HG02852 (cell line): Measurements from ENCODE around the gene MASP2.
"Not testable (repeated sequence)": the region's sequence is repeated elsewhere in the genome, so short reads cannot be mapped to it uniquely, and the experiment has no call there.

Experiments used
- ATAC-seq: cut with Tn5 transposase; IDR thresholded peaks from one replicate; pipeline ENCODE4 v1.9.1; 2021; ENCODE audit warnings: mild to moderate bottlenecking, moderate library complexity; ENCODE audit not compliant: unreplicated experiment

The MASP2 gene

DNA sequence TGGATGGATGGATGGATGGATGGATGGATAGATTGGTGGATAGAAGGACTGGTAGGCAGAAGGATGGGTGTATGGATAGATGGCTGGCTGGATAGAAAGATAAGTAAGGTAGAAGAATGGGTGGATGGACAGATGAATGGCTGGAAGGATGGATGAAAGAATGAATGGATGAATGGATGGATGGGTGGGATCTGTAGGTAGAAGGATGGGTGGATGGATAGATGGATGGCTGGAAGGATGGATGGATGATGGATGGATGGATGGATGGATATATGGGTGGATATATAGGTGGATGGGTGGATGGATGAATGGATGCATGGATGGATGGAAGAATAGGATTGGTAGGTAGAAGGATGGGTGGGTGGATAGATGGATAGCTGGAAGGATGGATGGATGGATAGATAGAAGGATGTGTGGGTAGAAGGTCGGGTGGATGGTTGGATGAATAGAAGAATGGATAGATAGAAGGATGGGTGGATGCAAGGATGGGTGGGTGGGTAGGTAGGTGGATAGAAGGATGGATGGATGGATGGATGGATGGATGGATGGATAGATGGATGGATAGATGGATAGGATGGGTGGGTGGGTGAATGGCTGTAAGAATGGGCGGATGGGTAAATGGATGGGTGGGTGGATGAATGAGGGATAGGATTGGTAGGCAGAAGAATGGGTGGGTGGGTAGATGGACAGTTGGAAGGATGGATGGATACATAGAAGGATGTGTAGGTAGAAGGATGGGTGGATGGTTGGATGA is 7.5 kb downstream of the MASP2 start:
- no peak for ATAC-seq

DNA sequence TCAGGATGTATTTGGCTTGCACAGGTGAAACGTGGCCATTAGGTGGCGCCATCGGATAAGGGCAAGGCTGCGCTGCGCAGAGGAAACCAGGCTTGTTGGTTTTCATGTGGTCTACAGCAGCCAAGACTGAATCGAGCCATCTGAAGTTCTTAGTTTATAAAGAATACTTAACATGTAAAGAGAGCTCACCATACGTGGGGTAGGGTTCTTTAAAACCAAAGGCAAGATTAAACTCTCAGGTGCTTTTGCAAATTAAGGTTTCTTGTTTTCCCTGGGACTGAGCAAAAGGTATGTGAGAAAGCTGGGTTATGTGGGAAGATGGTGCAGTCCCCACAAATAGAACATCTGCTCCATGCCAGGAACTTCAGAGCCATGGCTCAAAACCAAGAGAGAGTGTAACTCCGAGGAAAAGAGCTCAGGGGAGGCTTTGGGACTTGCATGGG is 9.3 kb downstream of the MASP2 start:
- no peak for ATAC-seq

DNA sequence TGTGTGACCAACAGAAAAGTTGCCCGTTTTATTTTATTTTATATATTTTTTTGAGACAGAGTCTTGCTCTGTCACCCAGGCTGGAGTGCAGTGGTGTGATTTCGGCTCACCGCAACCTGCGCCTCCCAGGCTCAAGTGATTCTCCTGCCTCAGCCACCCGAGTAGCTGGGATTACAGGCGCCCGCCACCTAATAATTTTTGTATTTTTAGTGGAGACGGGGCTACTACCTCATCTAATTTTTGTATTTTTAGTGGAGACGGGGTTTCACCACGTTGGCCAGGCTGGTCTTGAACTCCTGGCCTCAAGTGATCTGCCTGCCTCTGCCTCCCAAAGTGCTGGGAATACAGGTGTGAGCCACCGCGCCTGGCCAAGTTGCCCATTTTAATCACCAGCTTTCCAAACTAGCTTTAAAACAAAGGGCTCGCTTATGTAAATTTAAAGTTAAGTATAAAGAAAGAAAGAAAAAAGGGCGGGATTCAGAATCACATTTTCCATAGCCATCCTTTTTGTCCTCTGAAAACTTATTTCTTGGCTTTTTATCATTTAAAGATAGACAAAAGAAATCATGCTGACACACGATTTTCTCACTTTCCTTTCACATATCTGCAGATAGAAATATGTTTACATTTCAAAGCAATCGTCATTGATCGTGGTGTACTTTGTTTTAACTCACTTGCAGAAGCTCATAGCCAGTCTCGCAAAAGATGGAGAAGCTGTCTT is 9.9 kb downstream of the MASP2 start:
- ATAC-seq, result not testable (repeated sequence)

DNA sequence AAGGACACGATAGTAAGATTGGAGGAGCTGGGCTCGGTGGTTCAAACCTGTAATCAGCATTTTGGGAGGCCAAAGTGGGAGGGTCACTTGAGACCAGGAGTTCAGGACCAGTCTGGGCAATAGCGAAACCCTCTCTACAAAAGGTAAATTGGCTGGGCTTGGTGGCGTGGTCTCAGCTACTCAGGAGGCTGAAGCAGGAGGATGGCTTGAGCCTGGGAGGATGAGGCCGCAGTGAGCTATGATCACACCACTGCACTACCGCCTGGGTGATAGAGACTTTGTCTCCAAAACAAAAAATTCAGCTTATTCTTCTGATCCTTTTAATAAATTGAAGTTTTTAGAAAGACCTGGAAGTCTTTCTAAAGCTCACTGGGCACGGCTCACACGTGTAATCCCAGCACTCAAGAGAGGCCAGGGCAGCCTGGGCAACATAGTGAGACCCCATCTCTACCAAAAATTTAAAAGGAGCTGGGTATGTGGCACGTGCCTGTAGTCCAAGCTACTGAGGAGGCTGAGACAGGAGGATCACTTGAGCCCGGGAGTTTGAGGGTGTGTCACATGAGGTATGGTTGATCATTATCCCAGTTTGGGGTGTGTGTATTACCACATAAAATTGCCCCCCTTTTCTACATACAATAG is 15.3 kb downstream of the MASP2 start:
- ATAC-seq, result no peak

DNA sequence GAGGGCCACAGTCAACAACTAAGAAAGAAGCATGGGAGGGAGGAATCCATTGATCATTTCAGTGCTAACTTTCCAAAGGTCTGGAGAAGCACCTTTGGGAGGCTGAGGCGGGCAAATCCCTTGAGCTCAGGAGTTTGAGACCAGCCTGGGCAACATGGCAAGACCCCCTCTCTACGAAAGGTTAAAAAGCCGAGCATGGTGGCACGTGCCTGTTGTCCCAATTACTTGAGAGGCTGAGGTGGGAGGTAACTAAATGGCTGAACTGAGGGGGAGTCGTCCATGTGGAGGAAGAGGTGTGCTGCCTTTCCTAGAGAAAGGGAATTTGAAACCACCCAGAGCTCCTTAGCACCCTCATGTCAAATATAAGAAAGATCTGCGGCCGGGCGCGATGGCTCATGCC is 16.2 kb downstream of the MASP2 start:
- ATAC-seq, result no peak

DNA sequence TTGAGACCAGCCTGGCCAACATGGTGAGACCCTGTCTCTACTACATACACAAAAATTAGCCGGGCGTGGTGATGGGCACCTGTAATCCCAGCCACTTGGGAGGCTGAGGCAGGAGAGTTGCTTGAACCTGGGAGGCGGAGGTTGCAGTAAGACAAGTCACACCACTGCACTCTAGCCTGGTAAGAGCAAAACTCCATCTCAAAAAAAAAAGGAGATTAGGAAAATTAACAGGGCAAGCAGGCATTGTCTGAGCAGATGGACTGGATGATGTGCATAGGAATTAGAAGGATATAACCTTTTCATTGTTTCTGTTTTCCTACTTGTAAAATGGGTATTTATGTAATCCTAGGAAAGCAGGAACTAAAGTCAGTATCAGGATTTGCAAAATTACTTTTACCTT is 19.0 kb downstream of the MASP2 start:
- ATAC-seq, result no peak

DNA sequence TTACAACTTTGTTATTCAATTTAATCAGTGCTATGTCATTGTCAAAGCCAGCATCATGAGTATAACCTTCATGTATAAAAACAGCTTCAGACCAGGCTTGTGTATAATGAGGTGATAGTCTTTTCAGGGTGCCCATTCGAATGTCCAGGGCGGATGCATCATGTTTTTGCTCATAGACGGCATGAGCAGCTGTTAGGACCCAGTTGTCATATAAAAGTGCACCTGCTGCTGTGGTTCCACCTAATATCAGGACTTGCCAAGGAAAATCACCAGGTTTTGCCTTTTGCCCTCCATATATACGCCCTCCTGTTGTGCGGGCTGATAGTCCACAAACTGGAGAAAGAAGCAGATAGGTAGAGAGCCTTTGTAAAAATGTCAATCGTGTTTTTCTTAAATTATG is 19.7 kb downstream of the MASP2 start:
- no peak for ATAC-seq

DNA sequence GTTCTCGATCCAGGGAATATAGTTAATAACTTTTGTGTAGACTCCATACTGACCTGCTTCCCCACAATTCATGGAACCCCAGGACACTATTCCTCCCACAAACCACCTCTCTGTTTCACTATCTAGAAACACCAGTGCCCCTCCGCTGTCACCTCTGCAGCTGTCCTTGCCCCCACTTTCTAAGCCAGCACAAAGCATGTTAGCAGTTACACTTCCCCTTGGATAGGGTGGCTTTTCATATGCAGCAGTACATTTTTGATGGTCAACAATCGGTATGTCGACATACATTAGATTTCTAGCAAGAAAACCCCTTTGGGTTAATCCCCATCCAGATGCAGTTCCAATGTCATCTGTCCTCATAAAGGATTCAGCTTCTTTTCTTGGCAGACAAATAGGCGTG is 20.1 kb downstream of the MASP2 start:
- no peak for ATAC-seq

DNA sequence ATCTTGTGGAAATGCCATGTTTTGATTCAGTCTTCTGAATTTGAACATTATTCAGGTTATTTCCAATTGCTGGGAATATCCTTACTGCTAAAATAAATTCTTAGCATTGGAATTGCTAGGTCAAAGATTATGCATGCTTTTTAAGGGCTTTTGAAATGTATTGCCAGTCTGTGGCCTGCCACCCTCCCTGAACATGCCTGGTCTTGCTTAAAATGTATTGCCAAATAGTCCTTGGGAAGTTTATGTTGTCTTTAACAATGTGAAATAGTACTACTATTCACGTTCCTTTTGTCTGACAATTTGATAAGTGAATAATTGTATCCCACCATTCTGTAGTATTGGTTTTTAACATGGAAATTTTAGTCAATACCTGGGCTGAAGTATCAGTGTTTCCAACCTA is 21.0 kb downstream of the MASP2 start:
- no peak for ATAC-seq

DNA sequence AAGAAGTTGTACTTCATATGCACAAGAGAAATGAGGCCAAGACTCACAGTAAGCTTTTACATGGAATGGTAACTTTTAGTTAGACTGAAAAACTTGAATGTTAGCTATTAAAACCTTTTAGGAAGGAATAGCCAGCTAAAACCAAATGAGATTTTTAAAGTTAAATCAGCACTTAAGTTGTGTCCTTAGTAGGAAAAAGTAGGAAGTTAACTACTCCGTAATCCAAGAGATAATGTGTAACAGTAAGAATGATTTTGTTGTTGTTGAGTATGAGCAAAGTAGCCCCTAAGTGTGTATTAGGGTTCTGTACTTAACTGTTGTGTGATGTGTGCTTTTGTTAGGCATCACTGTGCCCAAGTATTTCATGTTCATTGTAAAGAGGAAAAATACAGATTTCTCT is 21.4 kb downstream of the MASP2 start:
- no peak for ATAC-seq

DNA sequence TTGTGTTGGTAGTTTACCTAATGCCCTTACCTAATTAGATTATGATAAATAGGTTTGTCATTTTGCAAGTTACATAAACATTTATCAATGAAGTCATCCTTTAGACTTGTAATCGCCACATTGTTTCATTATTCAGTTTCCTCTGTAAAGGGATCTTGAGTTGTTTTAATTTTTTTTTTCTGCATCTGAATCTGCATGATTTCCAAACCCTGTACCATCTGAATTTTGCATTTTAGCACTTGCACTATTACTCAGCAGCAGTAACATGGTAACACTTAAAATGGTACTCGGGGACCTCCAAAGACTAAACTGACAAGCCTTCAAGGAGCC is 22.2 kb downstream of the MASP2 start:
- no peak for ATAC-seq

DNA sequence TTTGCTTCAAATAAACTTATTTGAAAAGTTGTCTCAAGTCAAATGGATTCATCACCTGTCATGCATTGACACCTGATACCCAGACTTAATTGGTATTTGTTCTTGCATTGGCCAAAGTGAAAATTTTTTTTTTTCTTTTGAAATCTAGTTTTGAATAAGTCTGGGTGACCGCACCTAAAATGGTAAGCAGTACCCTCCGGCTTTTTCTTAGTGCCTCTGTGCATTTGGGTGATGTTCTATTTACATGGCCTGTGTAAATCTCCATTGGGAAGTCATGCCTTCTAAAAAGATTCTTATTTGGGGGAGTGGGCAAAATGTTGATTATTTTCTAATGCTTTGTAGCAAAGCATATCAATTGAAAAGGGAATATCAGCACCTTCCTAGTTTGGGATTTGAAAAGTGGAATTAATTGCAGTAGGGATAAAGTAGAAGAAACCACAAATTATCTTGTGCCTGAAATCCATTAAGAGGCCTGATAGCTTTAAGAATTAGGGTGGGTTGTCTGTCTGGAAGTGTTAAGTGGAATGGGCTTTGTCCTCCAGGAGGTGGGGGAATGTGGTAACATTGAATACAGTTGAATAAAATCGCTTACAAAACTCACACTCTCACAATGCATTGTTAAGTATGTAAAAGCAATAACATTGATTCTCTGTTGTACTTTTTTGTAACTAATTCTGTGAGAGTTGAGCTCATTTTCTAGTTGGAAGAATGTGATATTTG is 22.7 kb downstream of the MASP2 start:
- ATAC-seq, result no peak

DNA sequence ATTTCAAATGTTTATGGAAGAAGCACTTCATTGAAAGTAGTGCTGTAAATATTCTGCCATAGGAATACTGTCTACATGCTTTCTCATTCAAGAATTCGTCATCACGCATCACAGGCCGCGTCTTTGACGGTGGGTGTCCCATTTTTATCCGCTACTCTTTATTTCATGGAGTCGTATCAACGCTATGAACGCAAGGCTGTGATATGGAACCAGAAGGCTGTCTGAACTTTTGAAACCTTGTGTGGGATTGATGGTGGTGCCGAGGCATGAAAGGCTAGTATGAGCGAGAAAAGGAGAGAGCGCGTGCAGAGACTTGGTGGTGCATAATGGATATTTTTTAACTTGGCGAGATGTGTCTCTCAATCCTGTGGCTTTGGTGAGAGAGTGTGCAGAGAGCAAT is 23.8 kb downstream of the MASP2 start:
- ATAC-seq, result no peak

DNA sequence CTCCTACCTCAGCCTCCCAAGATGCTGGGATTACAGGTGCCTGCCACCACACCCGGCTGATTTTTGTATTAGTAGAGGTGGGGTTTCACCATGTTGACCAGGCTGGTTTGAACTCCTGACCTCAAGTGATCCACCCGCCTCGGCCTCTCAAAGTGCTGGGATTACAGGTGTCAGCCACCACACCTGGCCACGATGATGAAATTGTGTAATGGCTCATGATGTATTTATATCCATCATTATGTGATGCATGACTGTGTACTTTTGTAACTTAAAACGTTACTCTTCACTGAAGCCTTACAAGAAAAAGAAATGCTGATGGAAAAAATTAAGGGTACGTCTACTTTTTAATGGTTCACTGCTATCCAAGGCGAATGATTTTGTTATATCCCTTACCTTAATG is 27.1 kb downstream of the MASP2 start:
- ATAC-seq, result no peak

DNA sequence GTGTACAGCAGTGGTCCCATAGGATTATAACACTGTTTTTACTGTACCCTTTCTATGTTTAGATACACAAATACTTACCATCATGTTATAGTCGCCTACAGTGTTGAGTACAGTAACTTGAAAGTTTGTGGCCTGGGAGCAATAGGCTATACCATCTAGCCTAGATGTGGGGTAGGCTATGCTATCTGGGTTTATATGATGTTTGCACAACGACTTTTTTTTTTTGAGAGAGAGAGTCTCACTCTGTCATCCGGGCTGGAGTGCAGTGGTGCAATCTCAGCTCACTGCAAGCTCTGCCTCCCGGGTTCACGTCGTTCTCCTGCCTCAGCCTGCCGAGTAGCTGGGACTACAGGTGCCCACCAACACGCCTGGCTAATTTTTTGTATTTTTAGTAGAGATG is 27.7 kb downstream of the MASP2 start:
- not testable (repeated sequence) for ATAC-seq

DNA sequence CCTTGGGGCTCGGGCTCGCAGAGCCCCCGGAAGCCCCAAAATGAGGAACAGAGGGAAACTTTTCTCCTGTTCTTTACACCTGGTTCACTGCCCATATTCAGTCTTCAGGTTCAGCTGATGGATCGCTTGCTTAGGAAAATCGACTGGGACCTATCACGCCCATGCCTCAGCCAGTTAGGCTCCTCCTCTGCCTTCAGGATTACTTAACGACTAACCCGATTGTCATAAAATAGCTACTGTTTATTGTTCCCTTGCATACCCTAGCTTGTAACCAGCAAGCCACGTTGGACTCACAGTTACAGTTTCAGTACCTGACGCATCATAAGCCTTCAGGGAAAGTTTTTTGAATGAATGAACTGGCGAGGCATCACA is 33.9 kb downstream of the MASP2 start:
- ATAC-seq, result no peak

DNA sequence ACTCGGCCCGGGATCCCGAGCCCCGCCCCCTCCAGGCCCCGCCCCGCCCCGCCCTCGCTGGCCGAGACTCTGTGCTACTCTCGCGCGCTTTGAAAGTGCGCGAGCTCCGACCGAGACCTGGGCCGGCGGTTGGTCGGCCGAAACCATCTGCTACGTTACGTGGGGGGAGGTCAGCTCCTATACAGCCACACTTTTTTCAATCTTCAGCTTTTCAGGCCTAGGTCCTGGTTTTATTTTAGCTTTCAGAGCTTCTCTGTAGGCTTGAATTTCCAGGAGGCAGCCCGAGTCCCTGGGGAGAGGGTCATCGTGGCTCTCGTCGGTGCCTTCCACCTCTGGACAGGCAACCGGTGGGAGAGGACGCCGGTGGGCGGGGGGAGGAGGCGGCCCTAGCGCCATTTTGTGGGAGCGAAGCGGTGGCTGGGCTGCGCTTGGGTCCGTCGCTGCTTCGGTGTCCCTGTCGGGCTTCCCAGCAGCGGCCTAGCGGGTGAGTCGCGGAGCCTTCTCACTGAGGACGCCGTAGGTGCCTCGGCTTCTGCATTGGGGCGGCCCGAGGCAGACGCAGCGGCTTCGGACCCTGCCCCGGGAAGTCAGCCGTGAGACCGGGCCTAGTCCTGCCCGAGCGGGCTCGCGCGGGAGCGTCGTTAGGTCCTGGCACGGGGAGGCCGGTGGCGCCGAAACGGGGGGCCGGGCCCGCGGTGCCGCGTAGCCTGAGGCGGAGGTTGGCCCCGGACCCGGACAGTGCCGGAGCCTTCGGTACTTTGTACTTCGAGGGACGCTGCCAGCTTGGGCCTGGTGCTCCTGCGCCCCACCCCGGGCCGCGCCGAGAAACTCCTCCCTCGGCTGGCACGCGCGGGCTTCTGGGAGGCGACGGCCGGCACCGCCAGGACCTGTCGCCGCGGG is 34.5 kb downstream of the MASP2 start, which contains the start of gene TARDBP:
TARDBP (plus strand) TSS at position 395 of the 900 bp plus-strand sequence. CDS start 1,074 bp downstream, outside the sequence.
- peak; percentile 86 for ATAC-seq

DNA sequence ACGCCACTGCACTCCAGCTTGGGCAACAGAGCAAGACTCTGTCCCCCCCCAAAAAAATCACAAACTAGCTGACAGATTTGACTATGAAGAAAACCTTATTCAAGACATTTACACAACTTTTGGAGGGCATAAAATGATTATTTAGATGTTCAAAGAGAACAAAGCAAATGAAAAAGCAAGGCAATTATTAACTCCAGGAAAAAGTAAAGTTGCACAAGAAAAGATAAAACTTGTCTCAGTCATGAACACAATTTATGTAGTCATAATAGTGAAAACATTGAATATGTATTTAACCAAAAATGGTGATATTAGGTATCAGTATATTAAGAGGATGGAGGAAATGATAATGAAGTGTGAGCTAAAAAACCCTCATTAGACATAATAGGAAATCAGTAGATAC is 46.5 kb downstream of the MASP2 start:
- no peak for ATAC-seq

DNA sequence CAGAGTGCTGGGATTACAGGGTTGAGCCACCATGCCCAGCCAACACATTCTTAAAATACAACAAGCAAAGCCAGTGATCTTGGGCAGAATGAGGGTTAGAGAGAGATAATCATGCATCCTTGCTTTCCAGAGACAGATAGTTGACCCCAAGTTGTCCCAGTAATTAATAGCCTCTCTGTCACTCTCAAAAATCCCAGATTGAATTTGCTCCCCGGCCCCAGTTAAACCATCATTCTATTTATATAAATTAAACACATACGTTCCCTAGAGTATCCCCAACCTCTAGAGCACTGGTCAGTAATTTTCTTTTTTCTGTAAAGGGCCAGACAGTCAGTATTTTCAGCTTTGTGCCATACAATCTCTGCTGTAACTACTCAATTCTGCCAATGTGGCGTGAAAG is 50.9 kb downstream of the MASP2 start:
- ATAC-seq, result no peak

DNA sequence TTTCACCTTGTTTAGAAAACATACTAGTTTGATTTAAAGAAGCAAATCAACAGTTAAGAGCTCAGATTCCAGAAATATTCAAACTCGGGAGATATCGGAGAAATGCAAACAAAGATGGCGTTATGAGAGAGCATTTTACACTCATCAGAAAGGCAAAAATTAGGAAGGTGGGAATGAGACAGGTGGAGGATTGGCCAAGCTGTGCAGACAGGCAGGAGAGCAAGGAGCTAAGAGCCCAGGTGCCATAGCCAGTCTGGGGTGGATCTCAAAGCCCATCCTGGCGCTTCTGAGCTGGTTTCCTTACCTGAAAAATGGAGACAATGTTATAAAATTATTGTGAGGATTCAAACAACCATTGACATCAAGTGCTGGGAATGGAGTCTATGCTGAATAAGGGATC is 54.2 kb downstream of the MASP2 start:
- ATAC-seq, result no peak
